ENCODE measurements around the gene FDX1.
"Not testable (repeated sequence)": the region's sequence is repeated elsewhere in the genome, so short reads cannot be mapped to it uniquely, and the experiment has no call there.

Gene FDX1, protein sequence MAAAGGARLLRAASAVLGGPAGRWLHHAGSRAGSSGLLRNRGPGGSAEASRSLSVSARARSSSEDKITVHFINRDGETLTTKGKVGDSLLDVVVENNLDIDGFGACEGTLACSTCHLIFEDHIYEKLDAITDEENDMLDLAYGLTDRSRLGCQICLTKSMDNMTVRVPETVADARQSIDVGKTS

DNA sequence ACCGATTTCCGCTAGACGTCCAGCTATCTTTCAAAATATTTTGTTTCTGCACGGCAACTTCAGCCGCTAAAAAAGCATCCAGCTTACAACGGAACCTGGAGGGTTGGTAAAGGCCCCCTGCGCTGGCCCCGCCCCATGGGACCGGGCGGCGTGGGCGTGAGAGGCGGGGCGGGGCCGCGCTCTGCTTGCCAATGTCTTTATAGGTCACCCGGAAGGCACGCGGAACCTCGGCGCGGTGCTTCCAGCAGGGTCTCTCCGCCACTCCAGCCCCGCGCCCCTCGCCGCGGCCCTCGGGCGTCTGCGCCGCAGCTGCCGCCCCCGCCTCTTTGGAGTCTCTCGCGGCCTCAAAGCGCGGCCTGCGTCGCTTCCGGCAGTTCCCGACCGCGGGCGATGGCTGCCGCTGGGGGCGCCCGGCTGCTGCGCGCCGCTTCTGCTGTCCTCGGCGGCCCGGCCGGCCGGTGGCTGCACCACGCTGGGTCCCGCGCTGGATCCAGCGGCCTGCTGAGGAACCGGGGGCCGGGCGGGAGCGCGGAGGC lies at the start of gene FDX1:
Gene FDX1, plus strand, starts transcription at position 218 of the 536 bp plus-strand sequence. Its CDS starts 173 bp downstream, at position 391.
- no peaks in the 10 kb centered on the region; the same call in 1 of the 2 replicates for H3K4me1 ChIP-seq (ENCODE audit: insufficient read depth, low read length)
- H3K9ac ChIP-seq (ENCODE audit: low read depth, low read length), result peak within 1 kb of the TSS; percentile 89
- no peaks in the 10 kb centered on the region for H3K9me3 ChIP-seq (ENCODE audit: control insufficient read depth, insufficient read depth, low read length)
- H3K36me3 ChIP-seq (ENCODE audit: insufficient read depth, low read length), result no peaks in the 10 kb centered on the region

DNA sequence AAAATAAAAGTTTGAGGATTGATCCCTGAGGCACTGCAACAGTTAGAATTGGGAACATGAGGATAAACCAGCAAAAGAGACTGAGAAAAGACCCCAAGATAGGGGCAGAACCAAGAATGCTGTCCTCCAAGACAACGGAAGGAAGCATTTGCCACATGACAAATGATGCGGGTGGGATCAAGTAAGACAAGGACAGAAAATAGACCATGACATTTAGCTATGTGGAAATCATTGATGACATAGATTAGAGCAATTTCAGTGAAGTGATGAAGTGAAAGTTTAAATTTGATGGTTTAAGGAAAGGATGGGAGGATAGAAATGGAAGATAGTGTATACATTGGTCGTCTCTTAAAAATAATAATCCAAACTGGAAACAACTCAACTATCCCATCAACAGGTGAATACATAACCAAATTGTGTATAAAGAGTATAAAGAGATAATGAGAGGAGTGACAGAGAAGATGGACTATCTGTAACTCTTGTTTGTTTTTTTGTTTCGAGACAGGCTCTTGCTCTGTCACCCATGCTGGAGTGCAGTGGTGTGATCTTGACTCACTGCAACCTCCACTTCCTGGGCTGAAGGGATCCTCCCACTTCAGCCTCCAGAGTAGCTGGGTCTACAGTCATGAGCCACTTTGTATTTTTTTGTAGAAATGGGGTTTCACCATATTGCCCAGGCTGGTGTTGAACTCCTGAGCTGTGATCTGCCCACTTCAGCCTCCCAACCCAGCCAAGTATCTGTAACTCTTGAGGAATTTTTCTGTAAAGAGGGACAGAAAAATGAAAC lies 48.7 kb upstream of the FDX1 start:
- H3K36me3 ChIP-seq (ENCODE audit: insufficient read depth, low read length), result no peaks in the 10 kb centered on the region
- H3K4me1 ChIP-seq (ENCODE audit: insufficient read depth, low read length), result 0 out of 2 replicates have a peak, but pooled peaks cover 5% of the 10 kb centered on the region
- no peaks in the 10 kb centered on the region for H3K9me3 ChIP-seq (ENCODE audit: control insufficient read depth, insufficient read depth, low read length)
- H3K9ac ChIP-seq (ENCODE audit: low read depth, low read length), result no peak overlapping the region

DNA sequence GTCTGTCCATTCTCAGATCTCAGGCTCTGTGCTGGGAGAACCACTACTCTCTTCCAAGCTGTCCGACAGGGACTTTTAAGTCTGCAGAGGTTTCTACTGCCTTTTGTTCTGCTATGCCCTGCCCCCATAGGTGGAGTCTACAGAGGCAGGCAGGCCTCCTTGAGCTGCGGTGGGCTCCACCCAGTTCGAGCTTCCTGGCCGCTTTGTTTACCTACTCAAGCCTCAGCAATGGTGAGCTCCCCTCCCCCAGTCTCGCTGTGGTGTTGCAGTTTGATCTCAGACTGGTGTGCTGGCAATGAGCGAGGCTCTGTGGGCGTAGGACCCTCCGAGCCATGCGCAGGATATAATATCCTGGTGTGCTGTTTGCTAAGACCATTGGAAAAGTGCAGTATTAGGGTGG lies 41.5 kb upstream of the FDX1 start:
- H3K36me3 ChIP-seq (ENCODE audit: insufficient read depth, low read length), result not testable (repeated sequence)

DNA sequence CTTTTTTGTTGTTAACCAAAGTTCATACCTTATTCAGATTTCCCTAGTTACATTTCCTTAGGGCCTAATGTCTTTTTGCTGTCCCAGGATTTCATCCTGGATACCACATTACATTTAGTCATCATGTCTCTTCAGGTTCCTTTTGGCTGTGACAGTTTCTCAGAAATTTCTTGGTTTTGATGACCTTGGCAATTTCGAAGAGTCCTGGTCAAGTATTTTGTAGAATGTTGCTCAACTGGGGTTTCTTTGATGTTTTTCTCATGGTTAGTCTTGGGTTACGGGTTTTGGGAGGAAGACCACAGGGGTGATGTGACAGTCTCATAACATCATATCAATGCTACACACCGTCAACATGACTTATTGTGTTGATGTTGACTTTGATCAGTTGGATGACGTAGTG lies 39.8 kb upstream of the FDX1 start:
- Histone ChIP-seq H3K9me3 (ENCODE audit: control insufficient read depth, insufficient read depth, low read length) (no peaks in the 10 kb centered on the region), H3K36me3 (ENCODE audit: insufficient read depth, low read length) (no peaks in the 10 kb centered on the region), H3K9ac (ENCODE audit: low read depth, low read length) (no peak overlapping the region), H3K4me1 (ENCODE audit: insufficient read depth, low read length) (no peaks in the 10 kb centered on the region)

More for the DNA sequence above, 41.5 kb upstream of the FDX1 start:
- H3K9me3 ChIP-seq (ENCODE audit: control insufficient read depth, insufficient read depth, low read length); H3K4me1 ChIP-seq (ENCODE audit: insufficient read depth, low read length); H3K9ac ChIP-seq (ENCODE audit: low read depth, low read length): not testable (repeated sequence)

DNA sequence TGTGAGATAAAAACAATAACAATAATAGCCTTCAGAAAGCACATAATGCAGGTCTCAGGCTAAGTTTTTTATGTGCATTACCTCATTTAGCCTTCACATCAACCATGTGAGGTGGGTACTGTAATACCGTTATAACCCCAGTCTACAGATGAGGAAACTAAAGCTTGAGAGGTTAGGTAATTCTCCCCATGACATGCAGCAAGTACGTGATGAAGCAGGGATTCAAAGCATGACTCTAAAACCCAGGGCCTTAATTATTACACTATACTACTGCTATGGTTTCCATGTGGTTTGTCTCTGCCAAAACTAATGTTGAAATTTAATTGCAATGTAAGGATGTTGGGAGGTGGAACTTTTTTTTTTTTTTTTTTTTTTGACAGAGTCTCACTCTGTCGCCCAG lies 37.7 kb upstream of the FDX1 start:
- H3K9me3 ChIP-seq (ENCODE audit: control insufficient read depth, insufficient read depth, low read length), result no peaks in the 10 kb centered on the region
- H3K9ac ChIP-seq (ENCODE audit: low read depth, low read length), result no peak overlapping the region
- no peaks in the 10 kb centered on the region for H3K4me1 ChIP-seq (ENCODE audit: insufficient read depth, low read length)
- no peaks in the 10 kb centered on the region for H3K36me3 ChIP-seq (ENCODE audit: insufficient read depth, low read length)

DNA sequence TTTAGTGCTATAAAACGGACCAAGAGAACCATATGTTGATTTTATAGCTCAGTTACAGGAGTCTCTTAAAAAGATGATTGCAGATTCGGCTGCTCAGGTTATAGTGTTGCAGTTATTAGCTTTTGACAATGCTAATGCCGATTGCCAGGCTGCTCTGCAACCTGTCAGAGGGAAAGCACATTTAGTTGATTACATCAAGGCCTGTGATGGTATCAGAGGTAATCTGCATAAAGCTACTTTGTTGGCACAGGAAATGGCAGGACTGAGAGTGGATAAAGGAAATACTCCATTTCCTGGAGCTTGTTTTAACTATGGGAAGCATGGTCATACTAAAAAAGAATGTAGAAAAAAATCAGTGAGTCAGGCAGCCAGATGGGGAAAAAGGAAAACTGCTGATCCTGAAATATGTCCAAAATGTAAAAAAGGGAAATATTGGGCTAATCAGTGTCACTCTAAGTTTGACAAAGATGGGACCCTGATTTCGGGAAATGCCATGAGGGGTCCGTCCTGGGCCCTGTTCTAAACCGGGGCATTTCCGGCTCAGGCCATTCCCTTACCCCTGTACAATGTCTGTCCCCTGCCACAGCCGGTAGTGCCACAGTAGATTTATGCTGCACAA lies 32.0 kb upstream of the FDX1 start:
- not testable (repeated sequence) for H3K9ac ChIP-seq (ENCODE audit: low read depth, low read length); H3K36me3 ChIP-seq (ENCODE audit: insufficient read depth, low read length); H3K9me3 ChIP-seq (ENCODE audit: control insufficient read depth, insufficient read depth, low read length); H3K4me1 ChIP-seq (ENCODE audit: insufficient read depth, low read length)

DNA sequence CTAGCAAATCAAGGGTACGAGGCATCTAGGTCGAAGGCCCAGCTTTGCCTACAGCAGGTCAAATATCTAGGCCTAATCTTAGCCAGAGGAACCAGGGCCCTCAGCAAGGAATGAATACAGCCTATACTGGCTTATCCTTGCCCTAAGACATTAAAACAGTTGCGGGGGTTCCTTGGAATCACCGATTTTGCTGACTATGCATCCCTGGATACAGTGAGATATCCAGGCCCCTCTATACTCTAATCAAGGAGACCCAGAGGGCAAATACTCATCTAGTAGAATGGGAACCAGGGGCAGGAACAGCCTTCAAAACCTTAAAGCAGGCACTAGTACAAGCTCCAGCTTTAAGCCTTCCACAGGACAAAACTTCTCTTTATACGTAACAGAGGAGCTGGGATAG lies 26.2 kb upstream of the FDX1 start:
- not testable (repeated sequence) for H3K36me3 ChIP-seq (ENCODE audit: insufficient read depth, low read length); H3K9ac ChIP-seq (ENCODE audit: low read depth, low read length); H3K9me3 ChIP-seq (ENCODE audit: control insufficient read depth, insufficient read depth, low read length); H3K4me1 ChIP-seq (ENCODE audit: insufficient read depth, low read length)

DNA sequence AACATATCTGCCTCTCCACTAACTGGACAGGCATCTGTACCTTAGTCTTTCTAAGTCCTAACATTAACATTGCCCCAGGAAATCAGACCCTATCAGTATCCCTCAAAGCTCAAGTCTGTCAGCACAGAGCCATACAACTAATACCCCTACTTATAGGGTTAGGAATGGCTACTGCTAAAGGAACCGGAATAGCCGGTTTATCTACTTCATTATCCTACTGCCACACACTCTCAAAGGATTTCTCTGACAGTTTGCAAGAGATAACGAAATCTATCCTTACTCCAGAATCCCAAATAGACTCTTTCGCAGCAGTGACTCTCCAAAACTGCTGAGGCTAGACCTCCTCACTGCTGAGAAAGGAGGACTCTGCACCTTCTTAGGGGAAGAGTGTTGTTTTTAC lies 24.1 kb upstream of the FDX1 start:
- not testable (repeated sequence) for H3K4me1 ChIP-seq (ENCODE audit: insufficient read depth, low read length); H3K9ac ChIP-seq (ENCODE audit: low read depth, low read length); H3K36me3 ChIP-seq (ENCODE audit: insufficient read depth, low read length); H3K9me3 ChIP-seq (ENCODE audit: control insufficient read depth, insufficient read depth, low read length)

DNA sequence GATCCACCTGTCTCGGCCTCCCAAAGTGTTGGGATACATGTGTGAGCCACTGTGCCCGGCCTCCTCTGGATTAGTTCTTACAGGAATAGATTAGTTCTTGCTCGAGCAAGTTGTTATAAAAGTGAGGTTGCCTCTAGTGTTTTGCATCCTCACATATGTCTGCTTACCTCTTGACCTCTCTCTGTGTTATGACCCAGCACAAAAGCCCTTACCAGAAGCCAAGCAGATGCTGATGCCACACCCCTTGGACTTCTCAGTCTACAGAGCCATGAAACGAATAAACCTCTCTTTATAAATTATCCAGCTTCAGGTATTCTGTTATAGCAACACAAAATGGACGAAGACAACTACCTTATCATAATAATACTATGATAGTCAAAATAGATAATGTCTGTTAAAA lies 22.4 kb upstream of the FDX1 start:
- Histone ChIP-seq H3K4me1 (ENCODE audit: insufficient read depth, low read length) (no peaks in the 10 kb centered on the region), H3K9me3 (ENCODE audit: control insufficient read depth, insufficient read depth, low read length) (no peaks in the 10 kb centered on the region; the same call in 1 of the 2 replicates), H3K9ac (ENCODE audit: low read depth, low read length) (no peak overlapping the region), H3K36me3 (ENCODE audit: insufficient read depth, low read length) (no peaks in the 10 kb centered on the region)

DNA sequence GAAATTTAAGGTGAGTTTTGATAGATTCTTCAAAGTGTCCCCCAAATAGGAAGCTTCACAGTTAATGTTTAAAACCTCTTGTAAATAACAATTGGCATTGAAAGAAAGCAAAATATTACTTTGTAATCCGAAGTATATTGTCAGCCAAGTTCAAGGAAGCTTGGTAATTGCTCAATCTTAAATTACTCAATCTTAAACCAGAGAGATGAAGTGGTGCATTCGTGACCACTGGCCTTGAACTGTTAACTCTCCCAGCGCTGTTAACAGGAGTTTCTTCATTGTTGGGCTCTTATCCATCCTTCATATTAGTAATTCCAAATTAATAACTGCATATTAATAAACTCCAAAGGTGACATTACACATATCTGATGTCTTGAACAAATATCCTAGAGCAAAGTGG lies 20.6 kb upstream of the FDX1 start:
- H3K4me1 ChIP-seq (ENCODE audit: insufficient read depth, low read length), result no peaks in the 10 kb centered on the region
- H3K9me3 ChIP-seq (ENCODE audit: control insufficient read depth, insufficient read depth, low read length), result no peaks in the 10 kb centered on the region; the same call in 1 of the 2 replicates
- no peaks in the 10 kb centered on the region for H3K36me3 ChIP-seq (ENCODE audit: insufficient read depth, low read length)
- no peak overlapping the region for H3K9ac ChIP-seq (ENCODE audit: low read depth, low read length)

DNA sequence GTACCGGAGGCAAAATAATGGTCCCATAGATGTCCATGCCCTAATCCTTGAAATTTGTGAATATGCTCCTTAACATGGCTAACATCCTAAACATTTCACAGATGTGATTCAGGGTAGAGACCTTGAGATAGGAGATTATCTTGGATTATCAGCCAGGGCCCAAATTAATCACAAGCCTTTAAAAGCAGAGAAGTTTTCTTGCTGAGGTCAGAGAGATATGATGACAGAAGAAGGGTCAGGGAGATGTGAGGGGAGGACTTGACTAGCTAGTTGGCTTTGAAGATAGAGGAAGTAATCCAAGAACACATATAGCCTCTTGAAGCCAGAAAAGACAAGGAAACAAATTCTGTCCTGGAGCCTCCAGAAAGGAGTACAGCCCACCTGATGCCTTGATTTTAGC lies 19.1 kb upstream of the FDX1 start:
- no peak overlapping the region for H3K9ac ChIP-seq (ENCODE audit: low read depth, low read length)
- H3K4me1 ChIP-seq (ENCODE audit: insufficient read depth, low read length), result no peaks in the 10 kb centered on the region
- H3K9me3 ChIP-seq (ENCODE audit: control insufficient read depth, insufficient read depth, low read length), result no peaks in the 10 kb centered on the region; the same call in 1 of the 2 replicates
- H3K36me3 ChIP-seq (ENCODE audit: insufficient read depth, low read length), result no peaks in the 10 kb centered on the region

DNA sequence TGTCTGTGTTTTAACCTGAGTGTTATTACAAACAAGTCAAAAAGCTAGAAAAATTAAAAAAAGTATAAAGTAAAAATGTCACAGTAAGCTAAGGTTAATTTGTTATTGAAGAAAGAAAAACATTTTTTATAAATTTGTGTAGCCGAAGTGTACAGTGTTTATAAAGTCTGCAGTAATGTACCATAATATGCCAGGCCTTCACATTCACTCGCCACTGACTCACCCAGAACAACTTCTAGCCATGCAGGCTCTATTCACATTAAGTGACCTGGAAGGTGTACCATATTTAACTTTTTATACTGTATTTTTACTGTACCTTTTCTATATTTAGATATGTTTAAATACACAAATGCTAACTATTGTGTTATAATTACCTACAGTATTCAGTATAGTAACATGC lies 14.7 kb upstream of the FDX1 start:
- Histone ChIP-seq H3K36me3 (ENCODE audit: insufficient read depth, low read length) (no peaks in the 10 kb centered on the region), H3K9me3 (ENCODE audit: control insufficient read depth, insufficient read depth, low read length) (no peaks in the 10 kb centered on the region; the same call in none of the 2 replicates), H3K4me1 (ENCODE audit: insufficient read depth, low read length) (no peaks in the 10 kb centered on the region), H3K9ac (ENCODE audit: low read depth, low read length) (no peak overlapping the region)

DNA sequence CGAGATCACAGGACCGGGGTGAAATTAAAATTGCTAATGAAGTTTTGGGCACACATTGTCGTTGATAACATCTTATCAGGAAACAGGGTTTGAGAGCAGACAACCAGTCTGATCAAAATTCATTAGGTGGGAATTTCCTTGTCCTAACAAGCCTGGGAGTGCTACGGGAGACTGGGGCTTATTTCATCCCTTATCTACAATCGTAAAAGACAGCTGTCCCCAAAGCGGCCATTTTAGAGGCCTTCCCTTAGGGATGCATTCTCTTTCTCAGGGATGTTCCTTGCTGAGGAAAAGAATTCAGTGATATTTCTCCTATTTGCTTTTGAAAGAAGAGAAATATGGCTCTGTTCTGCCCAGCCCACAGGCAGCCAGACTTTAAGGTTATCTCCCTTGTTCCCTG lies 8.1 kb upstream of the FDX1 start:
- H3K36me3 ChIP-seq (ENCODE audit: insufficient read depth, low read length); H3K4me1 ChIP-seq (ENCODE audit: insufficient read depth, low read length); H3K9me3 ChIP-seq (ENCODE audit: control insufficient read depth, insufficient read depth, low read length); H3K9ac ChIP-seq (ENCODE audit: low read depth, low read length): not testable (repeated sequence)

DNA sequence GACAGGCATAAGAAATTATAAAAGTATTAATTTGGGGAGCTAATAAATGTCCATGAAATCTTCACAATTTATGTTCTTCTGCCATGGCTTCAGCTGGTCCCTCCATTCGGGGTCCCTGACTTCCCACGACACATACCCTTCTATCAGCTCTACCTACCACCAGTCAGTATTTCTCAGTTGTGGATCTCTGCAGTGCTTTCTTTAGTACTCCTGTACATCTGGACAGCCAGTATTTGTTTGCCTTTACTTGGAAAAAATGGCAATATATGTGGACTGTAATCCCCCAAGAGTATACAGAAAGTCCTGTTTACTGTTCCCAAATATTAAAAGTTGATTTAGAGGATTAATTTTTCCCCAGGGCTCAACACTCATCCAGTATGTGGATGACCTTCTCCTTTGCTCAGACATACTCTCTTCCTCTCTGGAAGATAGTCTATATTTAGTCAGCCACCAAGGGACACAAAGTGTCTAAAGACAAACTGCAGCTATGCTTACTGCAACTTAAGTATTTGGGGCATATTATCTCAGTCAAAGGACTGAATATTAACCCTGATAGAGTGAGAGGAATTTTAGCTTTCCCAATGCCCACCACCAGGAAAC lies 7.3 kb upstream of the FDX1 start:
- peaks cover 9% of the 10 kb centered on the region for H3K9me3 ChIP-seq (ENCODE audit: control insufficient read depth, insufficient read depth, low read length)
- H3K4me1 ChIP-seq (ENCODE audit: insufficient read depth, low read length), result no peaks in the 10 kb centered on the region
- H3K36me3 ChIP-seq (ENCODE audit: insufficient read depth, low read length), result no peaks in the 10 kb centered on the region
- H3K9ac ChIP-seq (ENCODE audit: low read depth, low read length), result no peak overlapping the region
